GM18868 (cell line): ENCODE data around the gene ORC5.
A peak's percentile ranks its signal among the peaks of the same experiment; 100 is the strongest.
"Not testable (repeated sequence)": the region's sequence is repeated elsewhere in the genome, so short reads cannot be mapped to it uniquely, and the experiment has no call there.

Experiments used
- ATAC-seq: cut with Tn5 transposase; IDR thresholded peaks from one replicate; pipeline ENCODE4 v1.9.1; 2021; ENCODE audit warnings: mild to moderate bottlenecking, moderate library complexity; ENCODE audit not compliant: unreplicated experiment

Gene ORC5

DNA sequence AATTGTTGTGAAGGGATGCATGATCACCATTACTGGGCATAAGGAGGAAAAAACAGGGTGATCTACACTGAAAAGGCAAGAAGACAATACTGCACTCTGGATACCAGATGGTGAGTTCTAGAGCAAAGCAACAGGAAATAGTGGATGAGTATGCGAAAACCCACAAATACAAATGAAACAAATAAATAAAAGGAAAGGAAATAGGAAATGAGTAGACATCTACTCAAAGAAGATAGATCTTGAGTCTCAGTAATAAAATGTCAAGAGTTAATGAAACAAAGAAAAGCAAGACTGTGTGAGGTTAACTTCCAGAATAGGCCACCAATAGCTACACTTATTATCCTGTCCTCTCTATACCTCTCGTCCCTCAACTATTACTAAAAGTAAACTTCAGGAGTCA lies 11.7 kb downstream of the ORC5 start:
- ATAC-seq = no peak

DNA sequence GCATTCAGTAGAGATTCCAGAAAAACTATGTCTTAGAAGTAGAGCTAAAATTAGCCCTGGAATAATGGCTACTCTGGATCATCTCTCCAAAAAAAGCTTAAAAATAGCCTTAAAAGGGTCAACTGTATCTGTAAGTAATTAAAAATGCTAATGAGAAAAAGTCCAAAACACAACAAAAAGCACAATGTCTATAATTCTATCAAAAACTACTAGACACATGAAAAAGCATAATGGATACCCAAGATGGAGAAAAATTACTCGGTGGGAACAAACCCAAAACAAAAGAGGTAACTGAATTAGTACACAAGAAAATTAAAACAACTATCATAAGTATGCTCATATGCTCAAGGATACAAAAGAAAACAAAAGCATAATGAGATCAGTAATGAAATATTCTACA lies 15.4 kb downstream of the ORC5 start:
- no peak for ATAC-seq

DNA sequence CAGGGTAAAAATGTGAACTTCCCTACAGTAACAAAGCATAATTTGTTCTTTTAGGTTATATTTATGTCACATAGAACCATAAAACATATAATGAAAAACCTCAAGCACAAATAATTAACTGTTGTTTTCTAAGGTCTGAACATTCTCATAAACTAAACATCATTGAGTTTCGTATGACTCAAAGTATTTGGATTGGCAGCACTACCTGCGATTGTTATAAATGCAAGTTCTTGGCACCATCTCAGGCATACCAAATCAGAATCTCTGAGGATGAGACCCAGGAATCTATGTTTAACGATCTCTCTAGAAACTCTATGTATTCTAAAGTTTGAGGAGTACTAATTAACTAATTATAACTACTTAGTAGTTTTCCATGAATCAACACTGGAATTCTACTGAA lies 22.5 kb downstream of the ORC5 start:
- no peak for ATAC-seq

DNA sequence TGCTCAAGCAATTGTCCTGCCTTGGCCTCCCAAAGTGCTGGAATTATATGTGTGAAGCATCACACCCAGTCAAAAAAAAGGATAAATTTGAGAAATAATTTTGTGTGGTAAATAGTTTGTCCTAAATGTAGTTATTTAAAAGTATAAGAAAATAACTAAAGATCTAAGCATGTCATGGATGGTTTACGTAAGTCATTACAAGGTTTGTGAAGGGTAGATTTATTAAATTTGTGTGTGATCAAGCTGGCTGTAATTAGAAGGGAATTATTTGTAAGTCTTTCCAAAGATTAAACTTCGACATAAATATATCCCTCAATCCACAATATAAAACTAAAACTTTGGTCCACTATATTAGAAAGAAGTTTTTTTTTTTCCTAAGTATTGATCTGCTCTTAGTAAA lies 28.6 kb downstream of the ORC5 start:
- no peak for ATAC-seq

DNA sequence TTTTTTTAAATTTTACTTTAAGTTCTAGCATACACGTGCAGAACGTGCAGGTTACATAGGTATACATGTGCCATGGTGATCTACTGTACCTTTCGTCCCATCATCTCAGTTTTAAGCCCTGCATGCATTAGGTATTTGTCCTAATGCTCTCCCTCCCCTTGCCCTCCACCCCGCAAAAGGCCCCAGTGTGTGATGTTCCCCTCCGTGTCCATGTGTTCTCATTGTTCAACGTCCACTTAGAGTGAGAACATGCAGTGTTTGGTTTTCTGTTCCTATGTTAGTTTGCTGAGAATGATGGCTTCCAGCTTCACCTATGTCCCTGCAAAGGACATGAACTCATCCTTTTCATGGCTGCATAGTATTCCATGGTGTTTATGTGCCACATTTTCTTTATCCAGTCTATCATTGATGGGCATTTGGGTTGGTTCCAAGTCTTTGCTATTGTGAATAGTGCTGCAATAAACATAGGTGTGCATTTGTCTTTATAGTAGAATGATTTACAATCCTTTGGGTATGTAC lies 30.2 kb downstream of the ORC5 start:
- not testable (repeated sequence) for ATAC-seq

DNA sequence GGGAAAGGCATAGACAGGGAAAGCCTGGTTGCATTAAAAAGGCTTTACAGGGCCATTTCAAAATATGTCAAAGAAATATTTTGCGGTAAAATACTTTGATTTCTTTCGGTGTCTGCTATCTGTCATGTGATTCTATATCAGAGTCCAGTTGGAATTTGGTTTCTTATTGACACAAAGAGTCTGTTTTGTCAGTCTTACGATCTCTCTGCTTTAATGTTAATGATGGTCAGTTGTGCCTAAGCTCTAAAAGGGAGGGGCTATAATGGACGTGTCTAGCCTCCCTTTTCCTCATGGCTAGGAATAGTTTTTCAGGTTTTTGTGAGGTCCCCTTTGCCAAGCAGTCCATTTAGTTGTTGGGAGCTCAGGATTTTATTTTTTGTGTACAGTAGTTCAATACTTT lies 31.5 kb downstream of the ORC5 start:
- ATAC-seq = no peak

DNA sequence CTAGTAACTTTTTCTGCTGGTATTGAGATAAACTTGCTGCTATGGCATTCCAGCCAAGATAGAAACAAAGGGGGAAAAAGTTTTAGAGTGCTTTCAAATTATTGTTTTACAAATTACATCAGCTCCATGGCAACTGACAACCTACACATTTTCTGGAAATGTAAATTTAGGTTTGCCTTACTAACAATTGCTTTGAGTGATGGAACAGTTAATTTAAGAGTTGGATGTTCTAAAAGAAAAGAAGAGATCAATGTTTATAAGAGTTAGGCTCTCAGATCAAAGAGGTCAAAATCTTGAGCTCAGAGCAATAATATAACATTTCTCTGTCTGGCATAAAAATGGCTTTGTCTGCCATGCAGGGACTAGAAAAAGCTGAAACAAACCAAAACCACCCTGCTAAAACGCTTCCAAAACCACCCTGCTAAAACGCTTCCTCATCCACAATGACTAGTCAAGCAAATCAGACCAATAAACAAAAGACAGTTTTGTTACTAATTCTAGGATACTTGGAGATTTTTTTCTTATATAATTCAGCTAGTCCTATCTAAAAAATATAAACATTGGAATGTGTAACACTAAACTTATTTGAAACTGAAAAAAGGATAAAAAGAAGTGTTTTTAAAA lies 32.3 kb downstream of the ORC5 start:
- ATAC-seq = no peak

DNA sequence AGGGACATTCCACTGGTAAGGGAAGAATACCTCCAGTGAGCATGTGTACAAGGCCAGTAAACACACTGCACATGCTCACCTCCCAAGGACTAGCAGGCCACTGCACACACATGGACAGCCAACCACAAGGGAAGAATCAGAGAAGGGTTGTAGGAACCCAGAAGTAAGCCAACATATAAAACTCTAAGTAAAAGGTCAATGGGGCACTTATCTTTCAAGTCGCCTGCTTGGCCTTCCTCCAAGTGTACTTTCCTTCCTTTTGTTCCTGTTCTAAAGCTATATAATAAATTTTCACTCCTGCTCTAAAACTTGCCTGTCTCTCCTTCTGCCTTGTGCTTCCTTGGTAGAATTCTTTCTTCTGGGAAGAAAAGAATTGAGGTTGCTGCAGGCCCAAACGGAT lies 33.0 kb downstream of the ORC5 start:
- no peak for ATAC-seq

DNA sequence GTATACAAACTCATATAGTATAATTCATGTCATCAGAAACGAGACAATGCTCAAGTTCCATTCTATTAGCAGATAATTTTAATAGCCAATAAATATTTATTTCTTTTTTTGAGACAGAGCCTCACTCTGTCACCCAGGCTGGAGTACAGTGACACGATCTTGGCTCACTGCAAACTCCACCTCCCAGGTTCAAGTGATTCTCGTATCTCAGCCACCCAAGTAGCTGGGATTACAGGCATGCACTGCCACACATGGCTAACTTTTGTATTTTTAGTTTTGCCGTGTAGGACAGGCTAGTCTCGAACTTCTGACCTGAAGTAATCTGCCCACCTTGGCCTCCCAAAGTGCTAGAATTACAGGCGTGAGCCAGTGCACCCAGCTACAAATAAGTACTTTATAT lies 45.7 kb downstream of the ORC5 start:
- ATAC-seq = no peak

DNA sequence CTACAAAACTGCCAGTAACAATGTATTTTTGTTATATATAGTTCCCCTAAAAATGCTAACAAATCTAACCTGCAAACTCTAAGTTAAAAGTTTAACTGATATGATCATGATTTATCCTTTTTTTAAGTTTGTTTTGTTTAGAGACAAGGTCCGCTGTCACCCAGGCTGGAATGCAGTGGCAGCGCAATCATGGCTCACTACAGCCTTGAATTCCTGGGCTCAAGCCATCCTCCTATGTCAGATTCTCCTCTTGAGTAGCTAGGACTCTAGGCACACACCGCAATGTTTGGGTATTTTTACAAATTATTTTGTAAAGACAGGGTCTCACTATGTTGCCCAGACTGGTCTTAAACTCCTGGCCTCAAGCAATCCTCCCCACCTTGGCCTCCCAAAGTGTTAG lies 46.6 kb downstream of the ORC5 start:
- no peak for ATAC-seq

DNA sequence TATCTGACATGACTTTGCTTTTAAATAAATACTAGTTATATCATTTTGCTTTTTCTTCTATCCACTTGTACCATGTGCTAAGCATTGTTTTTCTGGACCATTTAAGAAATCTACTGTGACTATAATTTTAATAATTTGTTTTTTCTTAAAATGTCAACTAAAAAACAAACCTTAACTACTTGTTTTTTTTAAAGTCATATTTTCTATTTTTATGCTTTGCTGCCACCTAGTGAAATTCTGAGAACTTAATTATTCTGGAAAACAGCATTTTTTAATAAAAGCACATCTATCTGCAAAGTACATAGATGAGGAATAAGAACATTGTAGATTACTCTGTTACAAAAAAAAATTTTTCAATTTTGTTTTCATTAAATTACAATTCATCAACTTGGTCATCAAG lies 47.4 kb downstream of the ORC5 start:
- ATAC-seq = no peak

DNA sequence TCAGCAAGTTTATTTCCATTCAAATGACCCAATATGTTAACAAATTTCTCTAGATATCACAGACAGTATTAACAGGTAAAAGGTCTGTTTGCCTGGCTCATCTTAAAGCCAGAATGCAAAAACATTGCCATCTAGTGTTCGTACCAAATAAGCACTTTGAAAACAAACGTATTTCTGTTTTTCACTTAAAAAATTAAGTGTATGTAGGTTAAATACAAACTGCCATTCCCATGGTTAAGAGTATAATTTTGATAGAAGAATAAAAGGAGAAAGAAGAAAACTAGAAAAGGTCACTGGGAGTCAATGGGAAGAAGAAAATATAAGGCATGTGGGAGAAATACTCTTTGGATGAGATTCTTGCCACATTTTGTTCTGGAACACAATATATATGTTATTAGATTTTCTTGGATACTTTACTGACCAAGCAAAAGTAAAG lies 51.0 kb downstream of the ORC5 start:
- ATAC-seq = peak; percentile 57

DNA sequence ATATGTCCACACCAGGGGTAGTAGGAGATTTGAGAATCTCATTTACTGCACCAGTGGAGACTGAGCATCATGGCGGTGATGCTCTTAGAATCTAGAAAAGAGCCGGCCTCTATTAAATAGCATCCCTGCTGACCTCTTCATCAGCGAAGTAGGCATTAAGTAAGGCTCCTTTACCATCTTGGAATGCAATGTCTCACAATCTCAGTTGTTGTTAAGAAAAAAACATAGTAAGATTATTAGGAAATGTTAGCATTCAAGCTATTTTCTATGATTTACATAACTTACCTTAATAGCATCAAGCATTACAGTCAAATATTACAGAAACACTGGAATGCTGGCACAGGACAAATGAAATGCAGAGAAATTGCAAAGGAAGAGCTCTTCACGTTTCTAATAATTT lies 54.5 kb downstream of the ORC5 start:
- no peak for ATAC-seq

DNA sequence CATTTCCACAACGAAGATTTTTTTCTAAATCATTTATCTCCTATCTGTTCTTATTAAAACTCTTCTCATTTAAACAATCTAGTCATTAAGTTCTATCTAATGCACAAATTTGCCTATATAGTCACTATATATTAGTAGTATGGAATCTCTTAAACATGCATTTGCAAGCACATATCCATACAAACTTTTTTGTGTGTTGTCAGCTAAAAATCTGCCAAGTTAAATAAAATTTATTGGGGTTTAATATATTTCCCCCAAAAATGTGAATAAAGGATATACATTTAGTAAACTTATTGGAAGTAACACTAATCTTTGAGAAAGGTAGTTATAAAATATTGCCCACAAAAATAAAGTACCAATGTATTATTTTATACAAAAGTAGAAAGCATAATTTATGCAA lies 55.3 kb downstream of the ORC5 start:
- ATAC-seq = no peak

DNA sequence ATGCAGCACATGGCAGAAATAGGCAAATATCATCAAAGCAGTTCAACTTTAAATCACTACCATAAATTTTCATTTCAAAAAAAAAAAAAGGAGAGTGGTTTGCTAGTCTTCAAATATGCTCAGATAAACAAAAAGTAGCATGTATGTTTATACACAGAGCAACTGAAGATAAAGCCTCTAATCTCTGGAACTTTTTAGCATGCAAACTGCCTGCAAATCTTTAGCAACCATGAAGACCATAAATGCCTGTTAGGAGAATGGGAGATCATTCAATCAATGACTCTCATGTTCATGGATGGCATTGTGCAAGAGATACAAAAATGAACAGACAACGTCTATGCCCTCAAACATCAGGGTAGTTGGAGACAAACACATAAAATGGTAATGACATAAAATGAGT lies 57.3 kb downstream of the ORC5 start:
- ATAC-seq = no peak

DNA sequence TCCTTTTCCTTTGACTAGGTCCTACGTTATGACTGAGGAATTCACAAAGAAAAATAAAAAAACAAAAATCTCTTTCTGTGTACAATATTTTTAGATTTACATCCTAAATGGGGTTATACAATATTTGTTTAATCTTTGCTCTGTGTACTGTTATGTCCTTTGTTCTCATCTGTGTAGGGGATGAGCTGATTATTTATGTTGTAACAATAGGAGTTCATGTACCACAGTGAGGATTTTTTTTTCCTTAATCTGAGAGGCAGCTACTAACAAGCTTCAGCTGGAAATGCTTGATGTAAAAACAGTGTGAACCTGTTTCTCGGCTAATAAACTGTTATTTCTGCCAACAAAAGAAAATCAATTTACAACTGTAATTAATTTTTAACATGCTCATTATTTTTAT lies 58.0 kb downstream of the ORC5 start:
- ATAC-seq = no peak

DNA sequence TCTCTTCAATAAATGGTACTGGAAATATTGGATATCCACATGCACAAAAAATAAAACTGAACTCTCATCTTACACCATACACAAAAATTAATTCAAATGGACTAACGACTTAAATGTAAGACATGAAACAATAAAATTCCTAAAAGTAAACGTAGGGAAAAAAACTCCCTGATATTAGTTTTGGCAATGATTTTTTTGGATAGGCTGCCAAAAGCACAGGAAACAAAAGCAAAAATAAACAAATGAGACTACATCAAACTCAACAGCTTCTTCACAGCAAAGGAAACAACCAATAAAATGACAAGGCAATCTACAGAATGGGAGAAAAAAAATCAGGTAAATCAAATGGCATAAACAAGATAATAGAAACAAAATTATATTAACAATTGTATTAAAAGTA lies 65.7 kb downstream of the ORC5 start:
- no peak for ATAC-seq

DNA sequence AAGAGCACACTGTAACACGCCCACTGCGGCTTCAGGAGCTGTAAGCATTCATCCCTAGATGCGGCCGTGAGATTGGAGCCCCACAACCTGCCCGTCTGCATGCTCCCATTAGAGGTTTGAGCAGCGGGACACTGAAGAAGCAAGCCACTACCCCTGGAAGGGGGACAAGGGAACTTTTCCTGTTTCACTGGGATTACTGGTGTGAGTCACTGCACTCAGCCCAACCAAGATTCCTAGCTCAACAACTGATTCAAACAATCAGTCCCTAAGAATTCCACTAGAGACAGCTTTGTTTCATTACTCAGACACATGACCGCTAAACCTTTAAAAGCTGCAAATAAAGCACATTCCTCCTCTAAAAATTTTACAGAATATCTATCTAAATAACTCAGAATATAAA lies 69.8 kb downstream of the ORC5 start:
- no peak for ATAC-seq

DNA sequence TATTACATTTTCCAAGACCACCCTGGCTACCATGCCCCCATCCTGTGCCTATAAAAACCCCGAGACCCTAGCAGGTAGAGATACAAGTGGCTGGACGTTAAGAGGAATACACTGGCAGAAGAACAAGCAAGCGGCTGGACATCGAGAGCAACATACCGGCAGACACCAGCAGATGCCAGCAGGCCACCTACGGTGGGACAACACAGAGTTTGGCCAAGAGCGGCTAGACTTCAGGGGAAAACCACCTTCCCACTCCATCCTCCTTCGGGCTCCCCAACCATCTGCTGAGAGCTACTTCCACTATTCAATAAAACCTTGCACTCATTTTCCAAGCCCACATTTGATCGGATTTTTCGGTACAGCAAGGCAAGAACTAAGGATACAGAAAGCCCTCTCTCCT lies 70.3 kb downstream of the ORC5 start:
- no peak for ATAC-seq

DNA sequence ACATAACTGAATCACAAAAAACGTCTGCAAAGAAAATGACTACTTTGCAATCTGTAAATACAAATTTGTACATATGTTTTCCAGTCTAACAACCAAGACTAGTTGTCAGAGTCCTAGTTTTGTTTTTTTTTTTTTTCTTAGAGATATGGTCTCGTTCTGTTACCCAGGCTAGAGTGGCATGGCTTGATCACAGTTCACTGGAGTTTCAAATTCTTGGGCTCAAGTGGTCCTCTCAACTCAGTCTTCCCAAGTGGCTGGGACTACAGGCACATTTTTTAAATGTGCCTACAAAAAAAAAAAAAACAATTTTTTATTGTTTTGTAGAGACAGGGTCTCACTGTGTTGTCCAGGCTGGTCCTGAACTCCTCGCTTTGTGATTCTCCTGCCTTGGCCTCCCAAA lies 70.8 kb downstream of the ORC5 start:
- ATAC-seq = no peak

DNA sequence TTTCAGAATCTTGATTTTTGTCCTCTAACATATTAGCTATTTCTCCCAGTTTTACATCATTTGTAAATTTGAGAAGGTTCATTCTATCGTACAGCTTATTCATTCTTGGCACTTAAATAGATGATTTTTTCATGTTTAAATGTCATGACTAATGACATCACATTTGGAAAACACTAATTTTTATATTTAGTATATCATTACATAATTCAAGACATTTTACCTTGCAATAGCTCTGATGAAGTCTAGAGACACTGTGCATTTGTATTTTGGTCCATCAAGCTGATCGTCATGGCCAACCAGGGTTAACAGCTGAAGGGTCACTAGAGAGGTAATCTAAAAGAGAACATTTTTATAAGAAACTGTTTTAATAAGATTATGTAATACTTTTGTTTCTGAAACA lies 71.3 kb downstream of the ORC5 start:
- no peak for ATAC-seq

DNA sequence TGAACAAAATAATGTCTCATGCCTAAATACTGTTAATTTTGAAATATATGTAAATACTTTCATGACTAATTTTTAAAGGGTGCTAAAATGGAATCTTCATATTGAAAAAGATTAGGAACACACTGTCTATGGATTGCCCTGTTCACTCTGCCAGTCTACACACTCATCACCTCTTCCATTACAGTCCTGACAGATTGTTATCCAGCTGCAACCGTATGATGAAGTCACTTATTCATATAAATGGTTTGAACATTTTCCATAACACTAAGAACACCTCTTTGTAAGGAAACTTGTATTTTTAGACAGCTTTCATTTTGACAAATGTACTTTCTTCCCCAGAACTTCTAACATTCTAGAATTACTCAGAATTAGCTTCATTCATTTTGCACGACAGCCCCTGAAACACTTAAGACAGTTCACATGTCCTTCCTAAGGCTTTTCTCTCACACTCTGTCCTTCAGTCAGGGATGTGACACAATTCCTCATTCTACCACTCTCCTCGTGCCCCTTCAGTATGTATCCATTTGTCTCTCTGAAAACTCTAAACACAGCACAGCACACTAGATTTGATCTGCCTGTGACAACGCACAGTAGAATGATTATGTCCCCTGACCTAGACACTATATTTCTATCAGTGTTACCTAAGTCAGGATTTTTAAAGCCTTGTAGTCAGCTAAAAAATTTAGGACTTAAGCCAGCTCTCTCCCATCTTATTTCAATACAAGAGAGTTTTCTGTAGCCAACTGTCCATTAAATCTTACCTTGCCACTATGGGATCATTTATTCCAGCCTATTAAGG lies 71.9 kb downstream of the ORC5 start:
- no peak for ATAC-seq

DNA sequence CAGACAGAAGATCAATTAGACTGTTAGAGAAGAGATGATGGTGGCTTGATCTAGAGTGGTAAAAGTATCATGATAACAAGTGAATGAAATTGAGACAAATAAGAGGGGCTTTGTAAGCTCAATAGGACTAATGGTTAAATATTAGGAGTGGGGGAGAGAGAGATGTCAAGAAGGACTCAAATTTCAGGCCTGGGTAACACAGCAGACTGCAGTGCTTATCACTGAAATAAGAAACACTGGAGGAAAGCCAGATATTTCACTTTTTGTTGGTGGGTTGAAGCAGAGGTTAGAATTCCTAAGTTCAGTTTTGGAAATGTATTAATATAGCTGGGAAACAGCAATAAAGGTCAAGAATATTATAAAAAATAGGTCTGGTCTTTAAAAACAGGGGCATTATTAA lies 74.6 kb downstream of the ORC5 start:
- ATAC-seq = no peak
